ENCODE measurements around the gene BTNL9. TPM values are rescaled to one million over a fixed set of nuclear protein-coding genes. Genes with fewer than 3 reads are reported as not detected.

BTNL9 gene
- total RNA-seq, 4 donors from 2014 or later: 7.5 to 18.6 (median 15.0) TPM

GRCh38 chr5:181105391-181106025 lies 65.4 kb downstream of the BTNL9 start:
- peaks cover 0 to 1% (median under 1%) of the 10 kb centered on the region in 3 donors for H3K4me1 ChIP-seq
- H3K27ac ChIP-seq: no peak overlapping the region
- TF ChIP-seq POLR2A (IDR thresholded peaks at IDR 0.05) (no peak), POLR2AphosphoS5 (IDR thresholded peaks at IDR 0.05) (no peak), EP300 (IDR thresholded peaks at IDR 0.05) (no peak), CTCF (IDR thresholded peaks at IDR 0.05) (no peak)
- ATAC-seq: no peak
- no peaks in the 10 kb centered on the region for H3K36me3 ChIP-seq
- 38 to 46% methylated on average over 7 of the region's 7 CpGs for WGBS, 2 donors (ENCODE audit: low coverage in 1 of 2)
- H3K27me3 ChIP-seq: peaks cover 69% of the 10 kb centered on the region
- H3K9me3 ChIP-seq: no peaks in the 10 kb centered on the region
- no peak overlapping the region for H3K4me3 ChIP-seq

DNA sequence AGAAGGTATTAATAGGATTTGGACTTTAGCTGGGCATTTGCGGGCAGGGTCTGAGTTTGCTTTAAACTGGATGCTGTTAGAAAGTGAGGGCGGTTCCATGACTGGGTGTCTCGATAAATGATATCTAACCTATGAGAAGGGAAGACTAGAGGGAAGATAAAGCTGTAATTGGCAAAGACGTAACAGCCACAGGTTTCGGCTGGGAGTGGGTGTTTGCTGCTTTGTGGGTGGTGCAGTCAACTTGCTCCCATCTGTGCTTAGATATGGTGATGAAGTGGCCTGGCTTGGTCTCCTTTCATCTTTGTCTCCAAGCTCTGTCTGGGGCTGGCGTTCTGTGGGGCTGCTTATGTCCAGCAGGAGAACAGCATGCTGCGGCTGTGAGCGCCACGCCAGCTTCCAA lies 67.6 kb downstream of the BTNL9 start:
- TF ChIP-seq EP300 (IDR thresholded peaks at IDR 0.05): no peak
- TF ChIP-seq POLR2A (IDR thresholded peaks at IDR 0.05): no peak
- no peak for TF ChIP-seq CTCF (IDR thresholded peaks at IDR 0.05)
- no peak for TF ChIP-seq POLR2AphosphoS5 (IDR thresholded peaks at IDR 0.05)
- 63 to 82% methylated on average over 4 to 9 of the region's 9 CpGs for WGBS, 2 donors (ENCODE audit: low coverage in 1 of 2)

GRCh38 chr5:181108578-181109165 lies 68.6 kb downstream of the BTNL9 start:
- 41 to 50% methylated on average over 4 to 5 of the region's 14 CpGs for WGBS, 2 donors (ENCODE audit: low coverage in 1 of 2)
- ATAC-seq: no peak
- H3K4me3 ChIP-seq: no peak overlapping the region
- TF ChIP-seq CTCF (IDR thresholded peaks at IDR 0.05) (no peak), EP300 (IDR thresholded peaks at IDR 0.05) (no peak), POLR2AphosphoS5 (IDR thresholded peaks at IDR 0.05) (no peak), POLR2A (IDR thresholded peaks at IDR 0.05) (no peak)
- no peaks in the 10 kb centered on the region for H3K4me1 ChIP-seq
- H3K27ac ChIP-seq: no peak overlapping the region
- peaks cover 91% of the 10 kb centered on the region for H3K27me3 ChIP-seq
- peaks cover 0 to 7% (median 0%) of the 10 kb centered on the region in 3 donors for H3K9me3 ChIP-seq
- H3K36me3 ChIP-seq: no peaks in the 10 kb centered on the region

More for the DNA sequence above, 67.6 kb downstream of the BTNL9 start:
- peaks cover 86% of the 10 kb centered on the region for H3K27me3 ChIP-seq
- no peak overlapping the region for H3K4me3 ChIP-seq
- no peaks in the 10 kb centered on the region for H3K36me3 ChIP-seq
- no peak for ATAC-seq
- H3K9me3 ChIP-seq: no peaks in the 10 kb centered on the region
- no peak overlapping the region for H3K27ac ChIP-seq
- no peaks in the 10 kb centered on the region for H3K4me1 ChIP-seq

- TF ChIP-seq POLR2AphosphoS5 (IDR thresholded peaks at IDR 0.05) (no peak), CTCF (IDR thresholded peaks at IDR 0.05) (no peak), POLR2A (IDR thresholded peaks at IDR 0.05) (no peak), EP300 (IDR thresholded peaks at IDR 0.05) (no peak)
- 30 to 57% methylated on average over 2 to 4 of the region's 11 CpGs for WGBS, 2 donors (ENCODE audit: low coverage in 1 of 2)
- peaks cover 0 to 16% (median 0%) of the 10 kb centered on the region in 3 donors for H3K9me3 ChIP-seq
- H3K4me3 ChIP-seq: no peak overlapping the region
- H3K4me1 ChIP-seq: peaks cover 0 to 1% (median 0%) of the 10 kb centered on the region in 3 donors
- H3K36me3 ChIP-seq: no peaks in the 10 kb centered on the region
- peaks cover 94% of the 10 kb centered on the region for H3K27me3 ChIP-seq
- H3K27ac ChIP-seq: no peak overlapping the region
- no peak for ATAC-seq
Observed at GRCh38 chr5:181109489-181110013, 69.5 kb downstream of the BTNL9 start.
